WERI-Rb-1 (cell line): ENCODE data around the gene TAF1D.

Source experiments
- DNase-seq: peaks from one replicate; pipeline ENCODE4 v3.0.0-alpha.2; 2020
- H3K27ac ChIP-seq: fragments of 250-450 bp; sonication (Bioruptor Pico); 2 replicates; pipeline ENCODE4 v1.5.1; 2020; ENCODE audit warnings: mild to moderate bottlenecking, moderate library complexity
- H3K27me3 ChIP-seq: fragments of 250-450 bp; sonication (Bioruptor Pico); 2 replicates; pipeline ENCODE4 v1.5.1; 2021; ENCODE audit warnings: mild to moderate bottlenecking, low read depth, moderate library complexity; ENCODE audit not compliant: insufficient read depth, severe bottlenecking
- H3K36me3 ChIP-seq: fragments of 250-450 bp; sonication (Bioruptor Pico); 2 replicates; pipeline ENCODE4 v1.5.1; 2020; ENCODE audit warnings: mild to moderate bottlenecking, moderate library complexity
- H3K4me3 ChIP-seq: 2 replicates; pipeline ENCODE4 v1.5.1; 2011; ENCODE audit warnings: low read depth, mild to moderate bottlenecking, control low read depth, low read length
- H3K9me3 ChIP-seq: fragments of 250-450 bp; sonication (Bioruptor Pico); 2 replicates; pipeline ENCODE4 v1.5.1; 2021; ENCODE audit warnings: mild to moderate bottlenecking, moderate library complexity; ENCODE audit not compliant: severe bottlenecking
- CTCF ChIP-seq: IDR thresholded peaks from 2 replicates; pipeline ENCODE4 v1.5.1; 2011; ENCODE audit warnings: low read depth, mild to moderate bottlenecking, control low read depth, inconsistent platforms, low read length

Gene TAF1D

GRCh38 chr11:93724089-93724488, 17.2 kb downstream of the TAF1D start:
- H3K4me3 ChIP-seq, result no peak overlapping the region
- peaks cover 82% of the 10 kb centered on the region for H3K36me3 ChIP-seq
- no peak for DNase-seq
- no peaks in the 10 kb centered on the region for H3K27me3 ChIP-seq
- TF ChIP-seq CTCF, result no peak
- no peaks in the 10 kb centered on the region for H3K9me3 ChIP-seq
- no peak overlapping the region for H3K27ac ChIP-seq

DNA sequence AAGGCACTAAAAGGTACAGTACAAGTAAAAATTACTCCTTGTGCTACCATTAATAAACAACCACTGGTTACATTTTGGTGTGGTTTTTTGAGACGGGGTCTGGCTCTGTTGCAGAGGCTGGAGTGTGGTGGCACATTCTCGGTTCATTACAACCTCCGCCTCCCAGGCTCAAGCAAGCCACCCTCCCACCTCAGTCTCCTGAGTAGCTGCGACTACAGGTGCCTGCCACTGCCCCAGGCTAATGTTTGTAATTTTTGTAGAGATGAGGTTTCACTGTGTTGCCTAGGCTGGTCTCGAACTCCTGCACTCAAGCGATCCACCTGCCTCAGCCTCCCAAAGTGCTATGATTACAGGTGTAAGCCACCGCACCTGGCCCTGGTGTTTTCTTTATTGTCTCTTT, 20.8 kb downstream of the TAF1D start:
- H3K27ac ChIP-seq, result no peak overlapping the region
- H3K9me3 ChIP-seq, result no peaks in the 10 kb centered on the region
- no peak overlapping the region for H3K4me3 ChIP-seq
- TF ChIP-seq CTCF, result no peak
- H3K27me3 ChIP-seq, result no peaks in the 10 kb centered on the region
- H3K36me3 ChIP-seq, result peaks cover 68% of the 10 kb centered on the region
- DNase-seq, result no peak

- Histone ChIP-seq H3K27me3 (no peaks in the 10 kb centered on the region), H3K9me3 (no peaks in the 10 kb centered on the region), H3K36me3 (peaks cover 68% of the 10 kb centered on the region), H3K4me3 (no peak overlapping the region), H3K27ac (no peak overlapping the region)
- TF ChIP-seq CTCF, result no peak
- DNase-seq, result no peak
Measured at GRCh38 chr11:93719310-93719709, 22.0 kb downstream of the TAF1D start.

DNA sequence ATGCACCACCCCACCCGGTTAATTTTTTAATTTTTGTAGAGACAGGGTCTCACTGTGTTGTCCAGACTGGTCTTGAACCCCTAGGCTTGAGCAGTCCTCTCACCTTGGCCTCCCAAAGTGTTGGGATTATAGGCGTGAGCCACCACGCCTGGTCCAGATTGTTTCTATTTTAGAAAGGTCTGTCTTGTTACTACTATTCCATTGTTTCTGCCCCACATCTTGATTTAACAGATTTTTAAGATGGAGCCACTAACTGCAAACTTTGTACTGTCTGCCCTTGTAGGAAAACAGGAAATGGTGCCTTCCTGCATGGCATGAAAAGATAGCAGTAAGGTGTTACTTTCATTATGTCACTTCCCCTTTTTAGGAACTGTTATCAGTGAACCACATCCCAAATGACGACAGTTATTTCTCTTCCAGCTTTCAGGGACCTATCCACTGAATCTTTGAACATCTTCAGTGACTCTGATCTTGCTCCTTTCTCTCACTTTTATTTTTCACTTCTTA, 23.2 kb downstream of the TAF1D start:
- peaks cover 70% of the 10 kb centered on the region for H3K36me3 ChIP-seq
- no peak for DNase-seq
- TF ChIP-seq CTCF, result no peak
- H3K4me3 ChIP-seq, result no peak overlapping the region
- H3K9me3 ChIP-seq, result no peaks in the 10 kb centered on the region
- H3K27ac ChIP-seq, result no peak overlapping the region
- no peaks in the 10 kb centered on the region for H3K27me3 ChIP-seq

GRCh38 chr11:93717501-93717900, 23.8 kb downstream of the TAF1D start:
- Histone ChIP-seq H3K9me3 (no peaks in the 10 kb centered on the region), H3K27me3 (no peaks in the 10 kb centered on the region), H3K4me3 (no peak overlapping the region), H3K36me3 (peaks cover 68% of the 10 kb centered on the region), H3K27ac (no peak overlapping the region)
- no peak for TF ChIP-seq CTCF
- no peak for DNase-seq

DNA sequence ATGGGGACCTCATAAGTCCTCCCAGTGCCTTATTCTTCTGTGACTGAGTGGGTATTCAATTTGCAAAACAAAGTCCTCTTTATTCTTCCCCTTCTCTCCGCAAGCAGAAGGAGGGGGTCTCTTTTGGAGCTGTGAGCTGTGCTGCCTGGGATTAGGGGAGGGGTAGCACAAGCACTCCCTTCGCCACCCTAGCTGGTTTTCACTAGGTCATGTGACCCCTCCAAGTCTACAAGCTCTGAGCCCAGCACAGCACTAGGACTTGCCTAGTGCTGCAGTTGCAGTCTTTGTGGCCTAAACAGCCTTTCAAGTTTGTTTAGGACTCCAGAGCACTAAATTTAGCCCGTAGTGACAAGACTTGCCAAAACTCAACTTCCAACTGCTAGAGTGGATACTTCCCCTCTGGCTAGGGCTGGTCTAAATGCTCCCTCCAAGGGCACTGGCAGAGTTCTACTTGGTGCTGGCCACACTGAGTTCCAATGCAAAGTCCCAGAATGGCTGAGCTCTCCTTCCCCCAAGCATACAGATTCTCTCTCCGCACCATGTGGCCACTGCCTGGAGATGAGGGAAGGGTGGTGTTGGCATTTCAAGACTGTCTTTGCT, 25.4 kb downstream of the TAF1D start:
- Histone ChIP-seq H3K27me3 (no peaks in the 10 kb centered on the region), H3K27ac (no peak overlapping the region), H3K4me3 (no peak overlapping the region), H3K36me3 (peaks cover 67% of the 10 kb centered on the region), H3K9me3 (no peaks in the 10 kb centered on the region)
- no peak for DNase-seq
- no peak for TF ChIP-seq CTCF
